HUDEP-2 (cell line): ENCODE data around the gene BBS9.

Experiments
- DNase-seq, 76 experiments: peaks; one replicate each; lab custom pipeline; 2025; ENCODE audit not compliant: unreplicated experiment in 76 of 76; lab: John Stamatoyannopoulos, UW

Gene BBS9

DNA sequence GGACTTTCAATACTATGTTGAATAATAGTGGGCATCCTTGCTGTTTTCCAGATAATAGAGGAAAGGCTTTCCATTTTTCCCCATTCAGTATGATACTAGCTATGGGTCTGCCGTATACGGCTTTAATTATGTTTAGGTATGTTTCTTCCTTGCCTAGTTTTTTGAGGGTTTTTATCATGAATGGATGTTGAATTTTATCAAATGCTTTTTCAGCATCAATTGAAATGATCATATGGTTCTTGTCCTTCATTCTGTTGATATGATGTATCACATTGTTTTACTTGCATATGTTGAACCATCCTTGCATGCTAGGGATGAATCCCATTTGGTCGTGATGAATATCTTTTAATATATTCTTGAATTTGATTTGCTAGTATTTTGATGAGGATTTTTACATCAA lies 11.0 kb upstream of the BBS9 start:
- no peak for DNase-seq

DNA sequence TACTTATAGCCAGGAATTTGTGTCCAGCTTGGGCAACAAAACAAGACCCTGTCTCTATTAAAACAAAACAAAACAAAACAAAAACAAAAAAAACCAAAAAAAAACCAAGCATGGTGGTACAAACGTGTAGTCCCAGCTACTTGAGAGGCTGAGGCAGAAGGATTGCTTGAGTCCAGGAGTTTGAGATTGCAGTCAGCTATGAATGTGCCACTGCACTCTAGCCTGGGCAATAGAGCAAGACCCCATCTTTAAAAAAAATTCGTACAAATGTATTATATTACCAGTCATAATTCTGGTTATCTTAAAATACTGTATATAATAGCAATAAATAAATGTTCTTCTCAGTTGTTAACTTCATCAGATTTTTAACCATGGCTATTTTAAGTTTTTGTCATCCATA lies 2.3 kb upstream of the BBS9 start:
- DNase-seq, result no peak

DNA sequence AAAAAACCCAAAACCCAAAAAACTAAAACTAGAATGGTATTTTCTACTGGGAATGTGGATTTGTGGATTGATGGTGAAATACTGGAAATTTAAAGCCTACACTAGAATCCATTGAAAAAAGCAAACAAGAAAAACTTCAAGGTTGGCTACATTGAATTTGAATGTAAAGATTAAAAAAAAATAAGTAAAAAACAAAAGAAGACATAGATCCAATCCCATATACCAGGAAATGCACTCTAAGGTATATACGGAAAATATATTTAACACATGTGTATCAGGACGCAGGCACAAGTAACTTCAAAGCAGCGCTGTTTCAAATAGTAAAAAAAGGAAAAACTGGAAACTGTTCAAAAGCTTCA lies 754 bp upstream of the BBS9 start:
- no peak for DNase-seq

GRCh38 chr7:33129806-33130153 lies 416 bp downstream of the BBS9 start:
- no peak for DNase-seq

DNA sequence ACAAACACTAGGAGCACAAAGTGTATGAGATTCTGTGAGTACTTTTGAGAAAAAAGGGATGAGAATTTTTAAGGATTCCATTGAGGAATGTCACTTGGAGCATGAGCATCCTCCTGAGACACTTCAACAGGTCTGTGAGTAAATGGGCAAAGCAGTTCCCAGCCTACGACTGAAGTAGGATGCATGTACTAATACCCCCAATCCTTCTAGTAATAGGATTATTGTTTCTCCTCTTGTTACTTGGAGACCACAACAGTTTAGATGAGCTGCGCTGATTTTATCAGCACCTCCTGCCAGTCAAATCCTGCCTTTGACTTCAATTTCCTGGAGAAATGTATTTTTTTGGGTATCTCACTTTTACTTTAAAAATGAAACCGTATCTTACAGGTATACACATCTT lies 820 bp downstream of the BBS9 start:
- no peak for DNase-seq

- no peak for DNase-seq
Measured at GRCh38 chr7:33137103-33137502, 7.7 kb downstream of the BBS9 start.

DNA sequence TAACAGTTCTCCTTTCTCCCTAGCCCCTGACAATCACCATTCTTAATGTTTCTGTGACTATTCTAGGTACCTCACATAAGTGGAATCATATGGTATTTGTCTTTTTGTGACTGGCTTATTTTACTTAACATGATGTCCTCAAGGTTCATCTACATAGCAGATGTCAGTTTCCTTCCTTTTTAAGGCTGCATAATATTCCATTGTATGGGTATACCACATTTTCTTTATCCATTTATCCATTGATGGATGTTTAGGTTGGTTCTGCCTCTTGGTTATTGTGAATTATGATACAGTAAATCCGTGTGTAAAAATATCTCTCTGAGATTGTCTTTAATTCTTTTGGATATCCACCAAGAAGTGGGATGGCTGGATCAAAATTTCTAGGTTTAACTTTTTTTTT lies 13.2 kb downstream of the BBS9 start:
- no peak for DNase-seq

DNA sequence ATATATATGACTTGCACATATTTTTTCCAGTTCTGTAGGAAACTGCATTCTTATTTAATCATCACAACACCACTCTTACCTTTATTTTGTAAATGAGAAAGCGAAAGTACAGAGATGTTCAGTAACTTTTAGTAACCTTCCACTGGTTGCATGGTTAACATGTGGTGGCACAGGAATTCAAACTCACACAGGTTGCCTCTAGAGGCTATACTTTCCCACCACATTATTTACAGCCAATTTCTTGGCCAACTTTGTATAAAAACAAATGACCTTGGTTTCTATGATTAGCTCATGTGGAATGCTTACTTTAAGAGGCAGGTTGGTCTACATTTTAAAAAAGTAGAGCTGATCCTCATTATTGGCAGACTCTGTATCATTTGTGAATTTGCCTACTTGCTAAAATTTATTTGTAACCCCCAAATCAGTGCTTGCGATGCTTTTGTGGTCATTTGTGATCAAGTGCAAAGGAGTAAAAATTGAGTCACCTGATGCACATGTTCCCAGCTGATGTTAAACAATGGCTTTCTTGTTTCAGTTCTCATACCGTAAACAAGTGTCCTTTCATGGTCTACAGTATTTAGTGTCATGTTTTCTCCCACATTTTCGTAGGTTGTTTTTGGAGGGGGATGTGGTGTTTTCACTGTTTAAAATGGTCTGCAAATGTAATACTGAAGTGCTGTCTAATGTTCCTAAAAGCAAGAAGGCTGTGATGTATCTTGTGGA lies 14.8 kb downstream of the BBS9 start:
- DNase-seq, result no peak

- DNase-seq, result peak in 6 of 76 experiments; percentile 6 to 31 (median 13)
Measured at GRCh38 chr7:33145156-33145555, 15.8 kb downstream of the BBS9 start.

- no peak for DNase-seq
Measured at GRCh38 chr7:33152087-33152486, 22.7 kb downstream of the BBS9 start.

DNA sequence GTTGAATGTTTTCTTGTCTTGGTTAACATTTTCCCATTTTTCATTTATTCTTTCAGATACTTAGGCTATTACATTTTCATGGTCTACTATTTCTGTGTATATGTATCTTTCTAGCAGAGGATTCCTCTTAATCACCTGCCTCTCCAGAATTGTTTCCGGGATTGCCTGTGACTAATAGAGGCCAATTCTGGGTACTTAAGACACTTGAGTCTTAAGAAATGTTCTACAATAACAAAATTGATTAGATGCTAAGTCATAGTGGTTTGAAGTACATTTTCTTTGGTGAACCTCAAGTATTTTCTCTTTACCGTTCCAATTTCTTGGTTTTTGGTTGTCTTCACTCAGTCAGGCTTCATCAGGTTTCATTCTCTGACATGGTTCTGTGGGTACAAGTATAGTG lies 26.4 kb downstream of the BBS9 start:
- DNase-seq, result no peak

- DNase-seq, result no peak
Measured at GRCh38 chr7:33156441-33156840, 27.1 kb downstream of the BBS9 start.

- no peak for DNase-seq
Measured at GRCh38 chr7:33157311-33157710, 27.9 kb downstream of the BBS9 start.

- no peak for DNase-seq
Measured at GRCh38 chr7:33157781-33158180, 28.4 kb downstream of the BBS9 start.

DNA sequence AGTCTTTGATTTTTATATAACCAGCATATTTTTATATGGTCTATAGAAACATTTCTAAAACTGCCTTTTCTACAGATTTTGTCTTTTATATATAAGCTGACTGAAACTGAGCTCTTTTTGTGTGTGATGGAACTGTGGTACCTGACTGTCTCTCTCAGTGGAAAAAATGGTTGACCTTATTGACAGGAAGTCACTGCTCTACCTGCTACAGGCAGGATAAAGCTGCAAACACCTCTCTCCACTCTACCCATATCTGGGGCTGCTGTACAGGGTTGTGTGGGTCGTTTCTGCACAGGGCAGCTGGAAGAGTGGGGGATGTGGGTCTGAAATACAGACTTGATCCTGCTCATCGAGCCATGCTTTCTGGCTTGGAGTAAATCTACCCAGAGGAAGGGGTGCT lies 48.5 kb downstream of the BBS9 start:
- no peak for DNase-seq

DNA sequence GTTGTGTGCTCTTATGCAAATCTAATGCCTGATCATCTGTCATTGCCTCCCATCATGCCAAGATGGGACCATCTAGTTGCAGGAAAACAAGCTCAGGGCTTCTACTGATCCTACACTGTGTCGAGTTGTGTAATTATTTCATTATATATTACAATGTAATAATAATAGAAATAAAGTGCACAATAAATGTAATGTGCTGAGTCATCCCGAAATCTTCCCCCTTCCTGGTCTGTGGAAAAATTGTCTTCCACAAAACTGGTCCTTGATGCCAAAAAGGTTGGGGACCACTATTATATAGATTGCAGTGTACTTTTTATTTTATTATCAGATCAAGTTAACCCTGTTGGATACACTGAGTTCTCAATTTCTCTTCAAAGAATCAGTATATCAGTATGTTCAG lies 50.2 kb downstream of the BBS9 start:
- DNase-seq, result no peak

DNA sequence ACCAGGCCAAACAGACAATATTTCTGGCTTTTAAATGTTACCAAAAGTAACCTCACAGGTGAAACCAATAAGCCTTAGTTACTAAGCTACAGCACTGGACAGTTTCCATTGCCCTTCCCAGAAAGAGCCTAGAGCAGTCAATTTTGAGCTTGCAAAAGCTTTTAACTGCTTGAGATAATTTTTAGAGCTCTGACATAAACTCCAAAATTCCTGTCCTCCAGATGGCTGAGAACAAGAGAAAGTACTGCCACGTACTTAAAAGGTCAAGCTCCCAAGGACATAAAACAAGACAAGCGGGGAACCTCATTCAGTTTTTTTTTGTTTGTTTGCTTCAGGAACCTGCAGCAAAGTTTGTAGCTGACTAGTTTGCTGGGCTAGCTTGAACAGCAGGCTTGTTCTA lies 54.1 kb downstream of the BBS9 start:
- DNase-seq, result no peak

DNA sequence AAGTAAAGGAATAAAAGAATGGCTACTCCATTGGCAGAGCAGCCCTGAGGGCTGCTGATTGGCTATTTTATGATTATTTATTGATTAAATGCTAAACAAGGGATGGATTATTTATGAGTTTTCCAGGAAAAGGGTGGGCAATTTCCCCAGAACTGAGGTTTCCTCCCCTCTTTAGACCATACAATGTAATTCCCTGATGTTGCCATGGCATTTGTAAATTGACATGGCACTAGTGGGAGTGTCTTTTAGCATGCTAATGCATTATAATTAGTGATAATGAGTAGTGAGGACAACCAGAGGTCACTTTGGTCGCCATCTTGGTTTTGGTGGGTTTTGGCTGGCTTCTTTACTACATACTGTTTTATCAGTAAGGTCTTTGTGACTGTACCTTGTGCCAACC lies 55.5 kb downstream of the BBS9 start:
- DNase-seq, result no peak

DNA sequence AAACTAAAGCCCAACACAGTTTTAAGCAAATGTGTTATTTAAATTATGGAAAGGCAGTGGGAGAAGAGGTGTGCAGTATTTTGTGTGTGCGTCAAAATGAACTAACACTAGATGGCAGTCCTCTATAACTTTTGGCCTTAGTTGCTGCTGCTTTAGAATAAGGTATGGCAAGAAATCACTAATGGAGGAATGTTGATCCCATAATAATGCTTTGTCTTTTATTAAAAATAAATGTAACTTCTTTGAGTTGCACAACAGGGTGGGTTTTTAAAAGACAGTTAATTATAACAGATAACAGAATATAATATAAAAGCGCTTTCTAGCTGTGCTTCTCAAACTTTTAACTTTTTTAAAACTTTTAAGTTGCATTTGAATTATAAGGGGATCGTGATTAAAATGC lies 56.4 kb downstream of the BBS9 start:
- DNase-seq, result peak in 19 of 76 experiments; percentile 0 to 44 (median 24)

GRCh38 chr7:33186192-33186591 lies 56.8 kb downstream of the BBS9 start:
- DNase-seq, result no peak

- DNase-seq, result no peak
Measured at GRCh38 chr7:33190688-33191304, 61.4 kb downstream of the BBS9 start.

DNA sequence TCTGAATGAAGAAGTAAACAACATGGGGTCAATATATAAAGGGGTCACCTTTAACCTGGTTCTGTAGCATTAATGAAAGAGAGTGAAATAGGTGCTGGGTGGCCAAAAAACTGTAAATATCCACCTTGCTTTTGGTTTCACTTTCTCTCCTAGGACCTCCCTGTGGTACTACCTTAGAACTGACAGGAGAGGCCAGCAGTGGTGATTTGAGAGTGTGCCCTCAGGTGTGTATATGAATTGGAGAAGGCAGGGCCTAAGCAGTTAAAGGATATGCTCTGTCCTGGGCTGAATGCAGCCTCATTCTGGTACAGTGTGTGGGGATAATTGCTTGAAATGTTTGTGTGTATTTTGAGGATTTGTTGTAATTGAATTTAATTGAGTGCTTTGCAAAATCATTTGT lies 62.0 kb downstream of the BBS9 start:
- no peak for DNase-seq
